UCSD-AML1 (cell line): ENCODE measurements around the gene CBX2.

Source experiments
- DNase-seq: peaks from one replicate; lab custom pipeline; 2025; ENCODE audit not compliant: unreplicated experiment; lab: John Stamatoyannopoulos, UW

Gene CBX2

GRCh38 chr17:79826204-79826680 lies 48.3 kb downstream of the CBX2 start:
- DNase-seq, result peak; percentile 82

GRCh38 chr17:79826841-79827578 lies 49.1 kb downstream of the CBX2 start:
- DNase-seq, result no peak

- no peak for DNase-seq
Observed at GRCh38 chr17:79829004-79829403, 51.1 kb downstream of the CBX2 start.

- no peak for DNase-seq
Observed at GRCh38 chr17:79829457-79829856, 51.5 kb downstream of the CBX2 start.

DNA sequence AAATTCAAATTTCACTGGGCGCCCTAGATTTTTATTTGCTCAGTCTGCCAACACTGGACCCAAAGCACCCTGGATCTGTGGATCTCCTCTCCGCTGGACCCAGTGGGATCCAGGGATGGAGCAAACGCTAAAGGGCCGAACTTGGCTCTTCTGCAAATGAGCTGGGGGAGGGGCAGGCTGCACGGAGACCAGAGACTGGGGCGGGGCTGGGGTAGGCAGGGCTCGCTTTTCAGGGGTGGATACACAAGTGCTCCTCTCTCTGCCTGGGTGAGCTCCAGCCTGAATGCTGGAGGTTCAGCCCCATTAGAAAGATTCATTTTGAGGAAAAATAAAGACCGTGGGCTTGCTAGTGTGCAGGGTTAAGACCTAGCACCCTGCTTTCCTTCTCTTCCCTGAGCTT lies 52.4 kb downstream of the CBX2 start:
- no peak for DNase-seq

- DNase-seq, result no peak
Observed at GRCh38 chr17:79830763-79831264, 52.9 kb downstream of the CBX2 start.

DNA sequence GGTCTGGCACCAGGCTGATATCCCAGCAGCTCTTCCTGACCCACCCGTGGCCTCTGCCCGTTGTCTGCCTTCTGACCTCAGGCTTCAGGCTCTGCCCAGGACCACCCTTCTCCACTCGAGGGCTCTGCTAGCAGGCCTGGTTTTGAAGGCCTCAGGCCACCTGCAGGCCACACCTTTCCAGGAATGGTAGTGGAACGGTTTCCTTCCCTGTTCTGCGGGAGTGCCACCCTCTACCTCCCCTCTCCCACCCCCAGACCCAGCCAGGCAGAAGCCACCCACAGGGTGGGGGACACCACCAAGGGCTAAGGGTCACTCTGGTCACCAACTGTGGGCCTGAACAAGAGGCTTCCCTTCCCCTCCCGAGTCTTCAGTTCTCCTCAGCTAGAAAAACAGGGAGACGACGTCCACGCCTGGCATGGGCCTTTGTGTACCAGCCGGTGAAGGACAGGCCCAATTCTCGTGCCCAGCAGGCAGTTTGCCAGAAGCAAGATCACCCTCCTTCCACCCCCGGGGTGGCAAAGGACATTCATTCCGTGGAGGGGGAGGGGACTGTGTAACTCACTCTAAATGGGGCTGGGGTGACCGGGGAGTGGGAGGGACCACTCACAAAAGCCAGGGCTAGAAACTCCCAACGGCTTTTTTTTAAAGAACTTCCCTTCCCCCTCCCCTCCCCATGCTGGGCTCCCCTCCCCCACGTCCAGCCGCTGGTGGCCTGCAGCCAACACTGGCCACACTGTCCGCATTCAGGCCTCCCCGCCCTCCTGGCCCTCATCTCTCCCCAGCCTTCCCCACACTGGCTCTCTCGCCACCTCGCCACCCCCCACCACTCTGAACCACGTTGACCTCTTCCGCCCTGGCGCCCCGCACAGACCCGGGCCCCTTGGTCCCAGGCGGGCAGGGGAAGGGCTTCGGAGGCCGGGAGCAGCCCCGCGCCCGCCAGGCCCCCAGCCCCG lies 53.6 kb downstream of the CBX2 start:
- DNase-seq, result peak; percentile 56

DNA sequence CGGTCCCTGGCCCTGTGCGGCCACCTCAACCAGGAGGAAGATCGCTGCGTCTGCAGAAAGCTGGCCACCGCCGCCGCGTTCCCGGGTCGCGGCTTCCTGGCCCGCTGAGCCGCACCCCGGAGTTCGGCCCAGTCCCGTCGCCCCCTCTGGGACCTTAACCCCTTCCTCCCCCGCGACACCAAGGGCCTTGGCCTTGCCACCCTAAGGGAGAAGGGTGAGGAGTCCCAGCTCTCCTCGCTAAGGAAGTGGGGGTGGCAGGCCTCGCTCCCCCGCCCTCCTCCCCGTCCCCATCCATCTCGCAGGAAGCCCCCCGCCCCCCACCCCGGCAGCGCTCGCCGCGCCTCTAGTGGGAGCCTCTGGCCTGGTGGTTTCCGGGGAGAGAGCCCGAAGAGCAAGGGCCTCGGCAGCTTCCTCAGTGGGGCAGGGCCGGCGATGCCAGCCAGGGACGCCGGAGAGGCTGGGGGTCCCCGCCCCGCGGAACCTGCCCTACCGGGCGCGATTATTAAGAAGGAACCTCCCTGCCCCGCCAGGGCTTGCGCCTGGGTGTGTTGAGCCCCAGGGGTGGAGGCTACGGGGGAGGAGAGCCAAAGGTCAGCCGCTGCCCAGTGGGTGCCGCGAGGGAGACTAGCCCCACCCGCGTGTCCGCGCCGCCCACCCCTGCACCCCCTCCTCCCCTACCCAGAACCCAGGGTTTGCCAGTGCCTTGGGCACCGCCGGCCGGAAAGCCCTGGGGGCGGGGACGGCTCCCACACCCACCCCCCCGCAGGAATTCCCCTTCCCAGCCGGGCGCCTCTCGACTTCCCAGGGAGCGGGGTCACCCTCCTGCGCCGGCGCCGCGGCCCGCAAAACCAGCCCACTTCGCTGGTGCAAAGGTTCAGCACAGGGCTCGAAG lies 54.5 kb downstream of the CBX2 start:
- peak; percentile 64 for DNase-seq

- no peak for DNase-seq
Observed at GRCh38 chr17:79833110-79833450, 55.1 kb downstream of the CBX2 start.

GRCh38 chr17:79833744-79834564 lies 56.0 kb downstream of the CBX2 start:
- DNase-seq, result no peak

DNA sequence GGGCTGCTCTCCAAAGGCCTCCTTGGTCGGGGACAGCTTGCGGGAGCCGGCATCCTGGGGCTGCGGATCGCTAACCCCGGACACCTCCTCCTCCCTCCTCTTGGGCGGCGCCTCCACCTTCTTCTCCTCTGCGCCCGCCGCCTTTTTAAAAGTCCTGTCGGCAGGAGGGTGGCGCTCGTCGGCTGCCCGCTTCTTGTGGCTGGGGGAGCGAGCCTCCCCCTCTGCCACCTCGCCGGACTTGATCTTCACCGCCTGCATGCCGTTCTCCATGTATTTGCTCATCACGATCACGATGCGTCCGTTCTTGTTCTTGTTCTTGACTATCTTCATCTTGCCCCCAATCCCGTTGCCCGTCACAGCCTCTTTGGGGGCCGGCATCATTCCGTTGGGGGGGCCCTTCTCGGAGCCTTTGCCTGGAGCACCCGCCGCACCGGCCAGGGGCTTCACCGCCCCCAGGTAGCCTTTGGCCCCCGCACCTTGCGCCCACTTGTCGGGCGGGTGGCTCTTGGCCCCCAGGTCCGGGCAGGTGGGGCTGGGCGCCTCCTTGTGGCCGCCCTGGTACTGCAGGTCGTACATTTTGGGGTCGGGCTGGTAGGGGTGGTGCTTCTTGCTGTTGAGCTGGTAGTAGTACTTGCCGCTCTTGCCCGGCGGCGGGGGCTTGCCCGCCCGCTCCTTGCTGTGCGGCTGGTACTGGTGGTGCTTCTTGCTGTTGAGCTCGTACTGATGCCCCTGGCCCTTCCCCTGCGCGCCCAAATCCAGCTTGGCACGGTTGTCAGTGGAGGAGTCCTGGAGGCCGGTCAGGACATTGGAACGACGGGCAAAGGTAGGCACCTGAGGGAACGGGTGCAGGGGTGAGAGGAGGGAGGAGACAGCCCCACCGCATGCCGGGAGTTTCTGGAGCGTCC lies 56.9 kb downstream of the CBX2 start:
- DNase-seq, result peak; percentile 51

GRCh38 chr17:79835470-79835899 lies 57.5 kb downstream of the CBX2 start:
- DNase-seq, result no peak

GRCh38 chr17:79835953-79836509 lies 58.1 kb downstream of the CBX2 start:
- DNase-seq, result no peak

- no peak for DNase-seq
Observed at GRCh38 chr17:79836510-79836971, 58.6 kb downstream of the CBX2 start.

DNA sequence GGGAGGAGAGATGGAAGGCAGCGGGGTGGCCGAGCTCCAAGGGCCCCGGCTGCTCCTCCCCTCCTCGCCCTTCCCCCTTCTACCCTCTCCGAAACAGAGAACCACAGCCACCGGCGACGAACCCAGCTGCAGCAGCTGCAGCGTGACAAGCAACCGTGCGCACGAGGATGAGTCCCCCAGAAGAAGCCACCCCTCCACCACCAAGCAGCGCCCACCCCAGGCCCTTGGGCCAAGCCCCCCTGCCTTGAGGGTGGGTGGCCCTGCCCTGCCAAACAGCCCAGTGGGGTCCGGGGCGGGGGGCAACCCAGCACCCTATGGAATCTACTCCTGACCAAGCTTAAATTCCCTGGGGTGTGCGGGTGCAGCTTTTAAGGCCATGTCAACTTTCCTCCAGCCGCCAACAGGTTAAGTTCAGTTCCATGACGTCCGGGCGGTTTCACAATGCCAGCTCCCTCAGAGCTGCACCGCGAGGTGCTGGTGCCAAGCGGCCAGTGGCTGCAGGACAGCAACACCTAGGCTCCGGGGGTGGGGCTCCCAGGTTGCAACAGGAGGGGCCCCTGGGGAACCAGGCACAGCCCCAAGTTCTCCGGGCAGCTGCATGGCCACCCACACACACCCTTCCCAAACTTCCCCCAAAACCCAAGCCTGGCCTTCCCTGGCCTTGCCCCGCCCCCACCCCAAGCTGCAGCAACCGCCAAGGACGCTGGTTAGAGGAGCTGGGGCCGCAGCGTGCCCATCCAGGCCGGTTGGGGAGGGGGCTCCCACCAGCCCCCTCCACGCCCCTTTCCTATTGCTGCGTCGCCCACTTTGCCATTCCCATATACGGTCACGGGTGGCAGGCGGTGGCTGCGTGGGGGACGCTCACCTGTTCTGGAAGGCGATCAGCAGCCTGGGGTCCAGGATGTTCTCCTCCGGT lies 59.3 kb downstream of the CBX2 start:
- no peak for DNase-seq
